NCI-H524 treated with DMSO at 0.1 percent for 48 hours (cell line): ENCODE results near the gene EPC2.

Experiments
- DNase-seq: peaks from one replicate; lab custom pipeline; 2025; lab: John Stamatoyannopoulos, UW

EPC2 gene, protein sequence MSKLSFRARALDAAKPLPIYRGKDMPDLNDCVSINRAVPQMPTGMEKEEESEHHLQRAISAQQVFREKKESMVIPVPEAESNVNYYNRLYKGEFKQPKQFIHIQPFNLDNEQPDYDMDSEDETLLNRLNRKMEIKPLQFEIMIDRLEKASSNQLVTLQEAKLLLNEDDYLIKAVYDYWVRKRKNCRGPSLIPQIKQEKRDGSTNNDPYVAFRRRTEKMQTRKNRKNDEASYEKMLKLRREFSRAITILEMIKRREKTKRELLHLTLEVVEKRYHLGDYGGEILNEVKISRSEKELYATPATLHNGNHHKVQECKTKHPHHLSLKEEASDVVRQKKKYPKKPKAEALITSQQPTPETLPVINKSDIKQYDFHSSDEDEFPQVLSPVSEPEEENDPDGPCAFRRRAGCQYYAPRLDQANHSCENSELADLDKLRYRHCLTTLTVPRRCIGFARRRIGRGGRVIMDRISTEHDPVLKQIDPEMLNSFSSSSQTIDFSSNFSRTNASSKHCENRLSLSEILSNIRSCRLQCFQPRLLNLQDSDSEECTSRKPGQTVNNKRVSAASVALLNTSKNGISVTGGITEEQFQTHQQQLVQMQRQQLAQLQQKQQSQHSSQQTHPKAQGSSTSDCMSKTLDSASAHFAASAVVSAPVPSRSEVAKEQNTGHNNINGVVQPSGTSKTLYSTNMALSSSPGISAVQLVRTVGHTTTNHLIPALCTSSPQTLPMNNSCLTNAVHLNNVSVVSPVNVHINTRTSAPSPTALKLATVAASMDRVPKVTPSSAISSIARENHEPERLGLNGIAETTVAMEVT

DNA sequence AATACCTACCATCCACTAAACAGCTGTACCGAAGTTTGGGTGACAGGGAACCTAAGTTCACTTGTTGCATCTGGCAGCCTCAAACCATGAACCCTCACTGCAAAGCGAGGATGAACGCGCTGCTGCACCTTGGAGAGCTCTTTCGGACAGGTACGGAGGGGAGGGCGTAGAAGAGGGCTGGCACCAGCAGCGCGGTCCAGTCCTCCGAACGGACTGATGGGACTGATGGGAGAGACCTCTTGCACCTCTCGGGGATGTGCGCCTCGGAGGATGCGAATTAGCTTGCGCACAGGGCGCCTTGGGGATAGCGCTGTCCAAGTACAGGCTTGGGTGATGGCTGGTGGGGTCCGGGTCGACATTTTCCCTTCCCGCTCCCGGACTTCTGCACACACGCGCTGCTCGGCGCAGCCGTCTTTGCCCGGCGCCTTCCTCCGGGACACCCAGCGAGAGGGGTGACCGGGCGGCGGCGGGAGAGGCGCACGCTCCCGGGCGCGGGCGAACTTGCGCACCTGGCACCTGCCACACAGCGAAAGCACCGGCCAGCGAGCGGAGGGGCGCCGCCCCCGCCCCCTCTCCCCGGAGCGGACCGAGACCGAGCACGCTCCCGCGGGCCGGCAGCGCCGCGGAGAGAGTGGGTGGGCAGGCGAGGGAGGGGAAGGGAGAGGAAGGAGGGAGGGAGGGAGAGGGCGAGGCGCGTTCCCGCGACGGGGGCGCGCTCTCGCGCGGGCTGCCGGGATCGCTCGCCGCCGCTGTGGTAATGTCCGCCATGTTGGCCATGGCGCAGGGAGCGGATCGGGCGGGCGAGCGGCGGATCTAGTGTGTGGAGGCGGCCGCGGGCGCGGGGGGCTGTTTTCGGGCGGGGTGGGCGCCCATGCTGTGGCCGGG lies at the start of gene EPC2:
EPC2 (plus strand) TSS at position 754 of the 885 bp plus-strand sequence. CDS start 267 bp downstream, outside the sequence.
- no peak for DNase-seq

DNA sequence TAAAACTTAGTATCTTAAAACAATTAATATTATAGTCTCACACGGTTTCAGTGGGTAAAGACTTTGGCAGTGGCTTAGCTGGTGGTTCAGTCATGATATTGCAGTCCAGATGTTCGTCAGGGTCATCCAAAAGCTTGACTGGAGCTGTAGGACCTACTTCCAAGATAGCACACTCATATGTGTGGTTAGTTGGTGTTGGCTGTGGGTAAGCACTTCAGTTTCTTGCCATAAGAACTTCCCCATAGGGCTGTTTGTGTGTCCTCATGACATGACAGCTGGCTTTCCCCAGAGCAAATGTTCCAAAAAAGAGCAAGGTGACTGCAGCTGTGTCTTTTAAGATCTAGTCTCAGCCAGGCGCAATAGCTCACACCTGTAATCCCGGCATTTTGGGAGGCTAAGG lies 48.5 kb upstream of the EPC2 start:
- DNase-seq, result no peak

DNA sequence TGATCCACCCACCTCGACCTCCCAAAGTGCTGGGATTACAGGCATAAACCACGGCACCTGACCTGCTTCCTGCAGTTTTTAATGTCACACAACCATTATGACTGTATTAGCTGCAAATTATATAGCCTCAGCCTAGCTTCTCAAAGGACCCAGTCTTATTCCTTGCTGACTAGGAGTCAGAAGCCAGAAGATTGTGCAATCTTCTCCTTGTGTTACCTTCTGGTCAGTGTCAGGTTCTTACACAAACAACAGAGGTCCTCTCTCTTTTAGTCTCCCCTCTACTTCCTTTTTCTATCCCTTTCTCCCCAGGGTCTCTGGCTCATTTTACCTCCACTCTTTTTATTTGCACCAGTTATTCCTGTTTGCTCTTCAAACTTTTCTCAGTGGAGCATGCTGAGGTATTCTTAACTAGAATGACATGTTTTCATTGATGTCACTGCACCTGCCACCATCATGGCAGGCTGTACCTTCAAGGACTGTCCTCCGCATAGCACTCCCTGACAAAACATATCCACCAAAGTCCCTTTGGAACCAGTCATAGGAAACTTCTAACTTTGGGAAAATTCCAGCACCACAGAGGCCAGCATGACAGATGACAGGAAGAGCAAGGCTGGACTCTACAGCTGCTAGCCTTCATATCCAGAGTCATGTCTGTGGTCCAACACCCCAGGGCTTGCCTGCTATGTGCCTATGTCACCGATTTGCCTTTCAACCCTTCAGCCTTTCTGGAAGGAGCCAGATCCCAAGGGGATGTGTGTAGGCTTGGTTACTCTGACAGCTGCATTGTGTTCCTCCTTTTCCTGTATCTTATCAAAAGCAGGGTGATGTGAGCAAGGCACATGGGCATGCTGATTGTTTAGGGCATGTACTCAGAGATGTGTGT lies 45.2 kb upstream of the EPC2 start:
- no peak for DNase-seq

DNA sequence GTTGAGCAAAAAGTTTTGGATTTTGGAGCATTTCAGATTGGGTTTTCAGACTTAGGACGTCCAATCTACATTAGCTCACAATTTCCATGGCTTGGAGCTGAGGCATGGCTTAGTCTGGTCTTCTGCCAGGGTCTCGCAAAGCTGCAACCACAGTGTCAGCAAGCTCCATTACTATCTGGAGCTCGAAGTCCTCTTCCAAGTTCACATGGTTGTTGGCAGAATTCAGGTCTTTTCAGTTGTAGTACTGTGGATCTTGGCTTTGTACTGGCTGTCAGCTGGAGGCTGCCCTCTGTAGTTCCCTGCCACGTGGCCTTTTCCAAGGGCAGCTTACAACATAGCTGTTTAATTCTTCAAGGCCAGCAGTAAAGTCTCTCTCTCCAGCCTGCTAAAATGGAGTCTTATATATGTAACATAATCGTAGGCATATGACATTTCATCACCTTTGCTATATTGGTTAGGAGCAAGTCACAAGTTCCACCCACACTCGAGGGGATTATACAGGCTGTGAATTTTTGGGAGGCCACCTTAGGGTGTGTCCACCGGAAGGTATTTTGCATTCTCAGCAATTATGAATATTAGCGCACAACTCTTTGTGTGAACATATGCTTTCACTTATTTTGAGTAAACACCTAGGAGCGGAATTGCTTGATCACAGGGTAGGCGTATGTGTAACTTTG lies 41.5 kb upstream of the EPC2 start:
- no peak for DNase-seq

DNA sequence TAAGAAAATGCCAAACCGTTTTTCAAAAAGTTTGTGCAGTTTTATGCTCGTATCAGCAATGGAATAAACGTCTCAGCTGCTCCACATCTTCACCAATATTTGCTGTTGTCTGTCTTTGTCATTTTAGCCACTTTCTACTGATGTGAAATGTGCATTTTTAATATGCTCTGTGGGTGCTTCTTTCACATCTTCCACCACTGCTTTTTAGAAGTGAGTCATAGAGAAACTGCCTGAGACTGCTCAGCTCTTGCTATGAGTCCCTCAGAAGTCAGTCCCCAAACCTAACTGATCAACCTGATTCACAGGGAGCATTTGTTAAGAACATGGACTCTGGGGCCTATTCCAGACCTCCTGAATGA lies 41.0 kb upstream of the EPC2 start:
- no peak for DNase-seq

DNA sequence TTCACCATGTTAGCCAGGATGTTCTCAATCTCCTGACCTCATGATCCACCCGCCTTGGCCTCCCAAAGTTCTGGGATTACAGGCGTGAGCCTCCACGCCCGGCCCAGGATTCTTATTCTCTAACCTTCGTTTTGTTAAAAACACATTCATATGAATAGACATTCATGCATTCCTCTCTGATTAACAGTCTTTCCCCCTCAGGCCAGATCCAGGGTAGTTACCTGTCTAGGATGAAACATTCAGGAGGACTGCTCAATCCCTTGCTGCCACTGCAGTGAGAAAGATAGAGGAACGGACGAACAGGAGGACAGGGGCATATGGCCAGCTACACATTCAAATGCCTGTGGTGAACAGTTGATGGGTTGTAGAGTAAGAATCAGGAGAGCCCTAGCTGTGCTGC lies 39.6 kb upstream of the EPC2 start:
- DNase-seq, result no peak

DNA sequence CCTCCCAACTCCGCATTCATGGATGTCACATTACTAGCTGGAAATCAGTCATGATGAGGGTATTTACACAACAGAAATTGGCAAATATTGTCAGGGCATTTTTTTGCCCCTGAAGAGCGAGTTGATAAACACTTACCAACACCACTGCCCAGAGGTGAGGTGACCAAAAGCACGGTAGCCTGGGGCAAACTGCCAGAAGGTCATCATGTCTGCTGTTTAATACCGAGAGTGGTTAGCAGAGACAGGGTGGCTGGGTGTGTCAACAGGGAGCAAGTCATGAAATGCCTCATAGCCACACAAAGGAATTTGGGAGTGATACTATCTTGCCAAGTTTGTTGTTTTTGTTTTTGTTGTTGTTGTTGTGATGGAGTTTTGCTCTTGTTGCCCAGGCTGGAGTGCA lies 37.0 kb upstream of the EPC2 start:
- no peak for DNase-seq

DNA sequence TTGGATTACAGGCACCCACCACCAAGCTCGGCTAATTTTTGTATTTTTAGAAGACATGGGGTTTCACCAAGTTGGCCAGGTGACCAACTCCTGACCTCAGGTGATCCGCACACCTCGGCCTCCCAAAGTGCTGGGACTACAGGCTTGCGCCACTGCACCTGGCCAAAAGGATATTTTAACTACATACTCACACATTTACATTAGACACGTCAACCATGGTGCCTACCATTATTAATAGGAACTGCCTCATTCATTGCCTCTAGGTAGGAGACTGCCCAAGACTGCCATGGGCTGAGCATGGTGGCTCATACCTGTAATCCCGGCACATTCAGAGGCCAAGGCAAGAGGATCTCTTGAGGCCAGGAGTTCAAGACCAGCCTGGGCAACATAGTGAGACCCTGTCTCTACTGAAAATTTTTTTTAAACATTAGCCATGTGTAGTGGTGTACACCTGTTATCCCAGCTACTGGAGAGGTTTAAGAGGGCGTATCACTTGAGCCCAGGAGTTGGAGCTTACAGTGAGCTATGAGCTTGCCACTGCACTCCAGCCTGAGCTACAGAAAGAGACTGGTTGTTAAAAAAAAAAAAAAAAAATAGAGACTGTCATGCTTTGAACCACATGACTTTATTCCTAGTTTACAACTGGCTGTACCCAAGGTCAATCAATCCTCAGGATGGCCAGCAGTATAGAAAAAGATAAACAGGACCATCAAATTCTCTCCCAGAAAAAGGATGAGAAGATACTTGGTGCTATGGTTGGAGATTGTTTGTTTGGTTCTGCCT lies 31.1 kb upstream of the EPC2 start:
- DNase-seq, result no peak

DNA sequence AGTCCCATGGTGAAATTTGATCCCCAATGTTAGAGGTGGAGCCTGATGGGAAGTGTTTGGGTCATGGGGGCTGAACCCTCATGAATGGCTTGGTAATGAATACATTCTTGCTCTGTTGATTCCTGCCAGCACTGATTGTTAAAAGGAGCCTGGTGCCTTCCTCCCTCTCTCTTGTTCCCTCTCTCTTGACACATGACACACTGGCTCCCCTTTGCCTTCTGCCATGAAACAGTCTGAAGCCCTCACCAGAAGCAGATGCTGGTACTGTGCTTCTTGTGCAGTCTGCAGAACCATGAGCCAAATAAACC lies 30.6 kb upstream of the EPC2 start:
- no peak for DNase-seq

DNA sequence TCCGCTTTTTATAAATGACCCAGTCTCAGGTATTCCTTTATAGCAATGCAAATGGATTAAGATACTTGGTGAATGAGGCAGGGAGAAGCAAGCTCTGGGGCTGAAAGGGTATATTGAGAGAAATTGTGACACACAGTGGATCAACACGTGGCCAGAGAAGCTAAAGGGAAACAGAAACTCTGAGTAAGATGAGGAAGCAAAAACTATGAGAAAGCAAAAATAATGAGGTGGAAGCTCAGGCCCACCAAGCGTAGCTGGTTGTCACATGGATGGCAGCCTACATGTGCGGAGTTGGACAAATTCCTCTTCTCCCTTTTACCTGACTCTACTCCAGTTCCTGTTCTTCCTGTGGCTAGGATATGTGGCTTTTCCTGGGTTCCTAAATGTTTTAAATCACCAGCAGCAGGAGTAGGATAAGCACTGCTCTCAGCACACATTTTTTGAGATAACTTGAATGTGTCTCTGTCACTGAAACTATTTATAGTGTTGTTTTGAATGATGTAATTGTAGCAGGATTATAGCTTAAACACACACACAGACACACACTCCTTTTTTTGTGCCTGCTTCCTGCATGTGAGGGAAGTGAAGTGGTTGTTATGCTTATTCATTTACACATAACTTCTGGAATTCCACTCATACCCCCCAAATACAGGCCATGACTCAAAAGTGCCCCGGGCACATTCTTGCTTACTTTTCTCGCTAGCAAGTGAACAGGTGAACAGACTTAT lies 30.1 kb upstream of the EPC2 start:
- no peak for DNase-seq

DNA sequence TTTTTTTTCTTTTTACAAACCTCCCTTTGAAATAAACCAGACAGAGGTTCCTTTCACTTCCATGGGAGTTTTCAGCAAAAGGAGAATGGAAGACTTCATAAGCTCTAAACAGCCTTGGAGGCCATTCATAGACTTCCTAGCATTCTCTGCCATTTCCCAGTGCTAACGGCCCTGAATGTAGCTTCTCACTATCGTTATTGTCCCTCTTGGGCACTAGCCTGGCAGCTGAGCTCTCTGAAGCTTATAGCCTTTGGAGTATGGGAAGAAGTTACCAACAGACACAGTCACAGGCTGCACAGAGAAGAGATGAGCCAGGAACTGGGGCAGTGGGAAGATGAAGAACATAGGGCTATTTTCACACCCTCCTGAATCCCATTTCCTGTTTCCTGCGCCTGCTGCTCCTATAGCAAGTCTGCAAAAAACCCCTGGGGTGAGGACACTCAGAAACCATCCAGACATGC lies 29.1 kb upstream of the EPC2 start:
- no peak for DNase-seq

DNA sequence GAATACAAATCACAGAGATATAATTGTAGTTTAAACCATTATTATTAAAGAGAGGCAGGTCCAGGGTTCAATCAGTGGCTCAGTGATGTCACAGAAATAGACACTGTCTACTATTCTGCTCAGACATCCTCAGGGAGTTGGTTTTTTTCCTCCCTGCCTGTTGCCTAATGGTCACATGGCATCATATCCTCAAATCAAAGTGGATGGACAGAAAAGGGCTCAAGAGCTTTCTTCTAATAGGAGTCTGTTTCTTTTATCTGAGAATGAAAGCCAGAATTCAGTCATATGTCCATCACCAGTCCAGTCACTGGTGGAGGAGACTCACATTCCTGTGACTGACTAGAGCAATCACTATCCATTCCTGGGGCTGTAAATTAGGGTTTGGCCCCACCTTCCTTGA lies 27.9 kb upstream of the EPC2 start:
- no peak for DNase-seq

DNA sequence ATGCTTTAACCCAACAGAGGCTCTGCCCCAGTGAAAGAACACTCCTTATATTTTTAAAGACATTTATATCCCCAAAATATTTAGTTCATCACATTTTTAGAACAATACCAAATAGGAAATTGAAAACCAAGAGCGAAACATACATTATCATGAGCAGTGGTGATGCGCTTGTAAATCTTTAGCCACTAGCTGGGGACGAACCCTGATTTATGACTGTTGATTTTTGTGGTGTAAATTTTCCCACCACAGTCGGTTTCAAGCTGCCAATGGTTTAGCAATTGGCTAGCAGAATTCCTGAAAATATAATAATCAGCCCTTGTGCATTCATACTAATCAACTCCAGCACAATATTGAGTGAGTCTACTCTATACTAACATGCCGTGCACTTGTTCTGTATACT lies 27.3 kb upstream of the EPC2 start:
- no peak for DNase-seq

DNA sequence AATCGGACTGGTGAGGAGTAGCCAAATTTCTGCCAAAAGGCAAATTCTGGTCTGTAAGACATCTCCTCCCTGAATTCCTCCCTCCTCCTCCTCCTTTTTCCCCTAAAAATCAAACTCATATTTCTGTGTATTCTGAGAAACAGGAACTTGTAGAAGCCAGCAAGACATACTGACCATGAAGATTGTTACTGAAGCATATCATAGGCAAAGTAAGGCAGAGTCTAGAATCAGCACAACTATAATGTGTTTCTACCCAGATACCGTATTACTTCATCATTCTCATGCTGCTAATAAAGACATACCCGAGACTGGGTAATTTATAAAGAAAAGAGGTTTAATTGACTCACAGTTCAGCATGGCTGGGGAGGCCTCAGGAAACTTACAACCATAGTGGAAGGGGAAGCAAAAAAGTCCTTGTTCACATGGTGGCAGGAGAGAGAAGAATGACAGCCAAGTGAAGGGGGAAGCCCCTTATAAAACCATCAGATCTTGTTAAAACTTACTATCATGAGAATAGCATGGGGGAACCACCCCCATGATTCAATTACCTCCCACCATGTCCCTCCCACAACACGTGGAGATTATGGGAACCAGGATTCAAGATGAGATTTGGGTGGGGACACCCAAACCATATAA lies 24.9 kb upstream of the EPC2 start:
- DNase-seq, result no peak

DNA sequence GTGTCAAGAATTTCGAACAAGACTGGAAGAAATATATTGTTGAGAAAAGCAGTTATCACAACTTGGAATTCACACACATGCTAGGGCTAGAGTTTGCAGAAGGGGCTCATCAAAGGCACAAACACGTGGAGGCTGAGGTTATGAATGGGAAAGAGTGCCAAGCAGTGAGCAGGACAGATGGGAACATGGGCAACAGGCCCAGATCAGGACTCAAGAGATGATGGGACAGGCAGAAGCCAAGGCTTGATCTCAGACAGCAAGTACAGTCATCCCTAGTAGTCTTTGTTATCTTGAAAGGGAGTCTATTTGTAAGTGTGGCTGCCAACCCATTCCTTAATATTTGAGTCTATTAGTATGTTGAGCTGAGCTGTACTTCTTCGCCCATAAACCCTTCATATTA lies 22.2 kb upstream of the EPC2 start:
- no peak for DNase-seq

DNA sequence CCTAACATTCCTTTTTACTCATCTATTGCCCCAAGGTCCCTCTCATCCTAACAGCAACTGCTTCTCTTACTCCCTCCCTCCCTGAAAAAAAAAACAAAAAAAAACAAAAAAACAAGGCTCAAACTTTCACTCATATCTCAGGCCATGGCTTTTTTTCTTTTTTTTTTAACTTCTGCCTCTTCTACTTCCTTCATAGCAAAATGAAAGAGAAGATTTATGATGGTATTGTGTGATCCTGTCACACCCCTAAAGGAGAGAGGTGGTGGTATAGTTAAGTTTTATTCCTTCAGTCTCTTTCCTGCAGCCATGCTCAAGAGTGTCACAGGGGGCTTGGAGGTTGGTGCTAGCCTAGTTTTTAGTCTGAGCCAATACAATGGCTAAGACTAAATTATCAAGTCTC lies 21.5 kb upstream of the EPC2 start:
- no peak for DNase-seq

DNA sequence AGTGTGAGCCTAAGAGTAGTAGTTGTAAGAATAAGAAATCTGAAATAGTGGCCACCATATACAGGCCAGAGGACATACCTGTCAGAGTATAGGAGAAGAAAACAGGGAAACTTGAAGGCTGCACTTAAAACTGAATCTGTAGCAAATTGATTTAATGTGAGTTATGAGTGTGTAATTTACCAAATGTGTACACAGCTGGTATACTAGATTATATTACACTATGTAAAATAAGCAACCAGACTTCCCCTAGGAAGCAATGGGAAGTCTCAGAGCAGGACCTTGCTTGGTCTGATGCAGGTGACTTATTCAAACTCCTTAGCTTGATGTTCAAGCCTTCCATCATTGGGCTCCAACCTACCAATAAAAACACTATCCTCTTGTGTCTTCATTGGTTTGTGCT lies 17.3 kb upstream of the EPC2 start:
- no peak for DNase-seq

DNA sequence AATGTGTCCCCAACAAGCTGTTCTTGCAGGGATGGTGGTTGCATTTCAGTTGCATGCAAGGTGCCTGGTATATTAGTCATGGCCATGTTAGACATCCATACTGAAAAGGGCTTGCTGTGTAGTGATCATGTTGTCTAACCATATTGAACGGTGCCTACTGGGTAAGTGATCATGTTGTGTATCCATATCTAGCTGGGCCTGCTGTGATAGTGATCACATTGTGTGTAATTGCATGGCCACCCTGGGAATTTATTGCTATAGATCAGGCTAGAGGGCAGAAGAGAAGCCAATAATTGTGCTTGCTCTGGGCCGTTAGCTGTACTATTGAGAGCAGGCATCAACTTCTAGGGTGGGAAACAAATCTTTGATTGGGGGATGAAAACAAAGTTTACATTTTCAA lies 9.8 kb upstream of the EPC2 start:
- no peak for DNase-seq

DNA sequence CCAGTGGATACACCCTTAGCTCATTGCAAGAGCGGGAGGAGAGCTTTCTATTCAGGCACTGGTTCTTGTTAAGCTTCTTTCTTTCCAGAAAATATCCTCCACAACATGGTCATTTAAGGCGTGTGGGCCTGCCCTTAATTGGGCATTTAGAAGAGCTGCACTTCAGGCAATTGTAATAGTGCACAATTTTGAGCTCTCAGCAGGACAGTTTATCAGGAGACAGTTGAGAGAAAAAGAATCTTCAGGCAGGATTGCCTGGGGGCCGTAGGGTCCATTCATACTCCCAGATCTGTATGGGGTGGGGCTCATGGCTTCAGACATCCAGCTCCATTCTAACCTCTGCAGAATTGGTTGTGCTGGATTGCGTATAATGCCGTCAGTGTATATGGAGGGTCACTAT lies 6.0 kb upstream of the EPC2 start:
- no peak for DNase-seq
